T-cell (primary cell): ENCODE data around the gene MYPN. TPM values are rescaled to one million over a fixed set of nuclear protein-coding genes. Genes with fewer than 3 reads are reported as not detected.
"Not testable (repeated sequence)": the region's sequence is repeated elsewhere in the genome, so short reads cannot be mapped to it uniquely, and the experiment has no call there.

Source experiments
- ATAC-seq, 4 experiments: fragments of 200-7000 bp in 3 of 4; fragments of 150-1000 bp in 1 of 4; cut with Tn5 transposase; replicated peaks in 1 of 4; 1 replicate in 3 of 4; 2 replicates in 1 of 4; pipeline ENCODE4 v1.10.0; 2021; ENCODE audit warnings: moderate library complexity in 3 of 4, mild to moderate bottlenecking in 2 of 4, moderate number of reproducible peaks in 1 of 4
- CTCF ChIA-PET, 2 donors: fragments of 300-600 bp; sonication (Branson Sonifier 250); formaldehyde crosslinking; loops; one replicate each; lab custom pipeline; 2022; ENCODE audit warnings: antibody characterized with exemption in 2 of 2; lab: Charles Lee
- POLR2A ChIA-PET, 2 donors: fragments of 300-600 bp; sonication (Branson Sonifier 250); formaldehyde crosslinking; loops; one replicate each; lab custom pipeline; 2022; ENCODE audit warnings: antibody characterized with exemption in 2 of 2; lab: Charles Lee
- DNase-seq, 35 experiments: peaks; one replicate each; pipeline versions ENCODE4 v3.0.0 to v3.0.0-alpha.2; 2013 to 2023
- H3K27ac ChIP-seq: one replicate; pipeline ENCODE4 v1.5.1; 2013; ENCODE audit warnings: low read length
- H3K27me3 ChIP-seq, 2 experiments: replicated peaks in 1 of 2; 1 replicate in 1 of 2; 2 replicates in 1 of 2; pipeline versions ENCODE4 v1.6.1 to v1.7.0; 2013; ENCODE audit warnings: low read length in 1 of 2, mixed read lengths in 1 of 2; ENCODE audit not compliant: control insufficient read depth in 2 of 2, insufficient read depth in 2 of 2; ENCODE audit errors: extremely low read depth in 1 of 2
- H3K36me3 ChIP-seq, 2 donors: 1 replicate in 1 of 2; 2 replicates in 1 of 2; pipeline versions ENCODE4 v1.6.1 to v1.7.0; 2013; ENCODE audit warnings: low read length in 1 of 2; ENCODE audit not compliant: control insufficient read depth in 2 of 2, insufficient read depth in 1 of 2; ENCODE audit errors: extremely low read depth in 1 of 2
- H3K4me1 ChIP-seq, 2 experiments: 1 replicate in 1 of 2; 2 replicates in 1 of 2; pipeline versions ENCODE4 v1.6.1 to v1.7.0; 2013; ENCODE audit warnings: low read length in 2 of 2, mixed read lengths in 1 of 2; ENCODE audit not compliant: insufficient read depth in 2 of 2, control insufficient read depth in 1 of 2; ENCODE audit errors: extremely low read depth in 1 of 2
- H3K4me3 ChIP-seq, 2 donors: 1 replicate in 1 of 2; 2 replicates in 1 of 2; pipeline versions ENCODE4 v1.5.1 to v1.7.0; 2013; ENCODE audit warnings: mild to moderate bottlenecking in 2 of 2, low read length in 1 of 2, moderate library complexity in 1 of 2; ENCODE audit not compliant: control insufficient read depth in 1 of 2; ENCODE audit errors: extremely low read depth in 1 of 2
- H3K9me3 ChIP-seq: 2 replicates; pipeline ENCODE4 v1.7.0; 2013
- H3K27ac Mint-ChIP-seq, 2 donors: one replicate each; pipeline ENCODE4 v1.8.0; 2020 to 2021; ENCODE audit warnings: mild to moderate bottlenecking in 2 of 2, mixed read lengths in 2 of 2
- H3K27me3 Mint-ChIP-seq, 2 donors: one replicate each; pipeline ENCODE4 v1.8.0; 2021 to 2022; ENCODE audit warnings: mixed read lengths in 2 of 2
- H3K36me3 Mint-ChIP-seq: one replicate; pipeline ENCODE4 v1.8.0; 2021; ENCODE audit warnings: mixed read lengths
- H3K4me1 Mint-ChIP-seq, 3 donors: one replicate each; pipeline ENCODE4 v1.8.0; 2020 to 2022; ENCODE audit warnings: mixed read lengths in 3 of 3, mild to moderate bottlenecking in 1 of 3
- H3K4me3 Mint-ChIP-seq, 3 donors: one replicate each; pipeline ENCODE4 v1.8.0; 2020 to 2022; ENCODE audit warnings: mild to moderate bottlenecking in 3 of 3, mixed read lengths in 3 of 3, moderate library complexity in 3 of 3
- H3K9me3 Mint-ChIP-seq, 3 donors: one replicate each; pipeline ENCODE4 v1.8.0; 2020 to 2022; ENCODE audit warnings: mixed read lengths in 3 of 3
- WGBS: methylation state at CpG from one replicate; pipeline ENCODE4 v1.1.5; 2013; ENCODE audit warnings: missing lambda C conversion rate; ENCODE audit not compliant: insufficient coverage; 5-methylcytosine and 5-hydroxymethylcytosine counted together
- total RNA-seq, 35 experiments: library from RNA in 6 of 35; stranded (reverse) in 6 of 35; fragments of 120-200 nt in 1 of 35; gene quantifications; one replicate each; pipeline versions ENCODE4 v1.2.1 to v1.2.4 and lab custom pipeline; 2013 to 2026

MYPN gene
- total RNA-seq, 5 donors from 2014 or later (not counting 1 experiment from before 2014, with no cell fraction given) = not detected

GRCh38 chr10:68188835-68189234 lies 79.5 kb downstream of the MYPN start:
- no peaks in the 10 kb centered on the region for H3K9me3 Mint-ChIP-seq
- no peaks in the 10 kb centered on the region for H3K4me1 Mint-ChIP-seq
- POLR2A ChIA-PET = interaction anchor here in 1 of 2 donors (0.6 kb wide), 1 partner anchor 143 kb away, joined by 4 read pairs; no protein-coding TSS in a partner anchor
- 90% methylated on average over 4 of the region's 6 CpGs for WGBS
- no peaks in the 10 kb centered on the region for H3K36me3 Mint-ChIP-seq
- no peak overlapping the region for H3K4me3 Mint-ChIP-seq
- H3K4me3 ChIP-seq = no peak overlapping the region
- H3K36me3 ChIP-seq = no peaks in the 10 kb centered on the region
- no peaks in the 10 kb centered on the region for H3K9me3 ChIP-seq
- H3K27ac ChIP-seq = no peak overlapping the region
- H3K27ac Mint-ChIP-seq = no peak overlapping the region
- ATAC-seq (no peak), DNase-seq (no peak)
- CTCF ChIA-PET = interaction anchor here in 1 of 2 donors (0.6 kb wide), 1 partner anchor 31 kb away, joined by 3 read pairs; no protein-coding TSS in a partner anchor
- peaks cover 0 to 7% of the 10 kb centered on the region in 2 experiments for H3K27me3 ChIP-seq
- H3K27me3 Mint-ChIP-seq = peaks cover 23 to 25% of the 10 kb centered on the region in 2 donors
- no peaks in the 10 kb centered on the region for H3K4me1 ChIP-seq

- H3K4me3 Mint-ChIP-seq = no peak overlapping the region
- H3K4me1 Mint-ChIP-seq = no peaks in the 10 kb centered on the region
- no peak overlapping the region for H3K27ac ChIP-seq
- H3K36me3 Mint-ChIP-seq = no peaks in the 10 kb centered on the region
- H3K27me3 Mint-ChIP-seq = peaks cover 10 to 14% of the 10 kb centered on the region in 2 donors
- 92% methylated on average over 2 of the region's 3 CpGs for WGBS
- DNase-seq (no peak), ATAC-seq (no peak)
- CTCF ChIA-PET = no interaction called here
- H3K4me1 ChIP-seq = no peaks in the 10 kb centered on the region
- POLR2A ChIA-PET = no interaction called here
- no peaks in the 10 kb centered on the region for H3K9me3 ChIP-seq
- H3K4me3 ChIP-seq = no peak overlapping the region
- H3K36me3 ChIP-seq = no peaks in the 10 kb centered on the region
- no peak overlapping the region for H3K27ac Mint-ChIP-seq
- H3K27me3 ChIP-seq = peaks cover 0 to 2% of the 10 kb centered on the region in 2 experiments
- no peaks in the 10 kb centered on the region for H3K9me3 Mint-ChIP-seq
Measured at GRCh38 chr10:68192113-68192512, 82.8 kb downstream of the MYPN start.

- Mint-ChIP-seq H3K36me3 (no peaks in the 10 kb centered on the region), H3K4me3 (no peak overlapping the region), H3K4me1 (no peaks in the 10 kb centered on the region), H3K9me3 (no peaks in the 10 kb centered on the region), H3K27me3 (peaks cover 22 to 27% of the 10 kb centered on the region in 2 donors), H3K27ac (no peak overlapping the region)
- no peaks in the 10 kb centered on the region for H3K4me1 ChIP-seq
- ChIA-PET POLR2A (no interaction called here), CTCF (no interaction called here)
- no peaks in the 10 kb centered on the region for H3K9me3 ChIP-seq
- no peak overlapping the region for H3K4me3 ChIP-seq
- no peak overlapping the region for H3K27ac ChIP-seq
- H3K36me3 ChIP-seq = no peaks in the 10 kb centered on the region
- DNase-seq (no peak), ATAC-seq (no peak)
- peaks cover 0 to 6% of the 10 kb centered on the region in 2 experiments for H3K27me3 ChIP-seq
- no CpG with 5 or more reads among the region's 6 CpGs for WGBS
Measured at GRCh38 chr10:68194290-68194689, 85.0 kb downstream of the MYPN start.

- H3K4me3 ChIP-seq, DNase-seq, H3K9me3 ChIP-seq, H3K4me3 Mint-ChIP-seq, H3K27me3 ChIP-seq, H3K4me1 ChIP-seq, H3K9me3 Mint-ChIP-seq, H3K36me3 ChIP-seq, ATAC-seq, H3K27ac Mint-ChIP-seq, H3K36me3 Mint-ChIP-seq, POLR2A ChIA-PET, CTCF ChIA-PET, H3K4me1 Mint-ChIP-seq, H3K27ac ChIP-seq: not testable (repeated sequence)
- no CpG with 5 or more reads among the region's 2 CpGs for WGBS
- peaks cover 32 to 37% of the 10 kb centered on the region in 2 donors for H3K27me3 Mint-ChIP-seq
Measured at GRCh38 chr10:68195776-68196175, 86.5 kb downstream of the MYPN start.

- CTCF ChIA-PET = interaction anchor here in 1 of 2 donors (0.5 to 0.6 kb wide), 2 partner anchors 39 to 62 kb away, joined by 3 read pairs; no protein-coding TSS in a partner anchor
- no peaks in the 10 kb centered on the region for H3K36me3 Mint-ChIP-seq
Measured at GRCh38 chr10:68196701-68197100, 87.4 kb downstream of the MYPN start.

GRCh38 chr10:68202960-68203353 lies 93.7 kb downstream of the MYPN start:
- no peaks in the 10 kb centered on the region for H3K9me3 ChIP-seq
- no peak overlapping the region for H3K4me3 Mint-ChIP-seq
- H3K36me3 Mint-ChIP-seq = no peaks in the 10 kb centered on the region
- POLR2A ChIA-PET = no interaction called here
- no peak overlapping the region for H3K27ac Mint-ChIP-seq
- H3K9me3 Mint-ChIP-seq = no peaks in the 10 kb centered on the region
- H3K36me3 ChIP-seq = no peaks in the 10 kb centered on the region
- CTCF ChIA-PET = interaction anchor here in 1 of 2 donors (0.7 to 1.5 kb wide), 3 partner anchors 10 to 30 kb away, joined by 3 to 4 read pairs (median 3); no protein-coding TSS in a partner anchor
- peaks cover 0 to 1% (median 0%) of the 10 kb centered on the region in 3 donors for H3K4me1 Mint-ChIP-seq
- H3K4me1 ChIP-seq = no peaks in the 10 kb centered on the region
- ATAC-seq = no peak
- no peak overlapping the region for H3K4me3 ChIP-seq
- peaks cover 37 to 52% of the 10 kb centered on the region in 2 donors for H3K27me3 Mint-ChIP-seq
- 0% methylated on average over 2 of the region's 5 CpGs for WGBS
- no peak for DNase-seq
- H3K27ac ChIP-seq = no peak overlapping the region
- H3K27me3 ChIP-seq = peaks cover 2 to 25% of the 10 kb centered on the region in 2 experiments

More at GRCh38 chr10:68196701-68197100, 87.4 kb downstream of the MYPN start:
- WGBS = no CpG with 5 or more reads among the region's 3 CpGs
- Histone ChIP-seq H3K9me3 (no peaks in the 10 kb centered on the region), H3K27ac (no peak overlapping the region), H3K27me3 (peaks cover 0 to 16% of the 10 kb centered on the region in 2 experiments), H3K4me3 (no peak overlapping the region), H3K4me1 (no peaks in the 10 kb centered on the region), H3K36me3 (no peaks in the 10 kb centered on the region)
- H3K27ac Mint-ChIP-seq = no peak overlapping the region
- H3K9me3 Mint-ChIP-seq = no peaks in the 10 kb centered on the region
- no peak for ATAC-seq
- POLR2A ChIA-PET = interaction anchor here in 1 of 2 donors (0.6 kb wide), 1 partner anchor 18 kb away, joined by 3 read pairs; no protein-coding TSS in a partner anchor
- DNase-seq = no peak
- H3K27me3 Mint-ChIP-seq = peaks cover 37 to 46% of the 10 kb centered on the region in 2 donors
- H3K4me1 Mint-ChIP-seq = no peaks in the 10 kb centered on the region
- H3K4me3 Mint-ChIP-seq = no peak overlapping the region
